EL (cell line): Measurements from ENCODE around the gene CXCR1.
"Not testable (repeated sequence)": the region's sequence is repeated elsewhere in the genome, so short reads cannot be mapped to it uniquely, and the experiment has no call there.

Experiments
- DNase-seq: peaks from one replicate; pipeline ENCODE4 v3.0.0-alpha.2; 2016

Gene CXCR1

GRCh38 chr2:218166791-218167190, at the start of gene CXCR1:
TSS of gene CXCR1 (minus strand) at chr2:218166962. CDS start at chr2:218165211, 1,751 bp downstream.
- DNase-seq: no peak

DNA sequence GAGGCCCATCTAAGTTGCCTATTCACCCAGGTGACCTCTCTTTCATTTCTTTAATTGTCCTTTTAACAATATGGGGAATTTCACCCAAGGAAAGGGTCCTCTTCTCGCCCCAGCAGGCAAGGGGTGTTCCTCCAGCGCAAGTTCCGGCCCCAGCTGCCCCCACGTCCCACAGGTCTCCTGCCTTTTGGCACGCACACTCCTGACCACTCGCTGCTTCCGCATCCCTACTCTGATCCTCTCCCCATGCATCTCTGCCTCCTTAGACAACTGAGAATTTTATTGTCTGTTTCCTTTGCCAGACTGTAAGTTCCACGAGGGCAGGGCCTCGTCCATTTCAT, 49.5 kb upstream of the CXCR1 start:
- DNase-seq: no peak

GRCh38 chr2:218214116-218214515, 47.4 kb upstream of the CXCR1 start:
- DNase-seq: no peak

DNA sequence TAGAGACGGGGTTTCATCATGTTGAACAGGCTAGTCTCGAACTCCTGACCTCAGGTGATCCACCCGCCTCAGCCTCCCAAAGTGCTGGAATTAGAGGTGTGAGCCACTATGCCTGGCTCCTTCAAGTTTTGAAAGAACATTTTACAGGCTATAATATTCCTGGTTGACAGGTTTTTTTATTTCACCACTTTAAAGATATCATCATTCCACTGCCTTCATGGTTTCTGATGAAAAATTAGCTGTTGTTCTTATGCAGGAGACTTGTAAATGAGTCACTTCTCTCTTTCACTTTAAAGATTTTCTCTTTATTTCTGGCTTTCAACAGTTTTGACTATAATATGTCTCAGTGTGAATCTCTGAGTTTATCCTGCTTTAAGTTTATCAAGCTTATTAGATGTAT, 42.3 kb upstream of the CXCR1 start:
- no peak for DNase-seq

GRCh38 chr2:218202266-218202665, 35.5 kb upstream of the CXCR1 start:
- no peak for DNase-seq

GRCh38 chr2:218196974-218197373, 30.2 kb upstream of the CXCR1 start:
- DNase-seq: no peak

DNA sequence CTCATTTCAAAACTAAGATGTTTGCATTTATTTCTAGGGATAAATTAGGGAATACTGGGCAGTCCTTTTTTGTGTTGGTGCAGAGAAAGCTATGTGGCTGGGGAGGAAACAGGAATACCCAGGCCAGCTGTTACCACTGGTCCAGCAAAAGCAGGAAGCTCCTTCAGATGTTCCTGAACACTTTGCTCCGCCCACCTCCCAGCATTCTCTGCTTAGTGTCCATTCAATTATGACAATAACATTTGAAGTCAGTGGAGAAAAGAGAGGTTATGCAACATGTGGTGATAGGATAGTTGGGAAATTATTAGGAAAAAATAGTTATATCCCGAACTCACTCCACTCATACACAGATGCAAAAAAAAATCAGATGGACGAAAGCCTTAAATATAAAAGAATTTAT, 28.1 kb upstream of the CXCR1 start:
- no peak for DNase-seq

DNA sequence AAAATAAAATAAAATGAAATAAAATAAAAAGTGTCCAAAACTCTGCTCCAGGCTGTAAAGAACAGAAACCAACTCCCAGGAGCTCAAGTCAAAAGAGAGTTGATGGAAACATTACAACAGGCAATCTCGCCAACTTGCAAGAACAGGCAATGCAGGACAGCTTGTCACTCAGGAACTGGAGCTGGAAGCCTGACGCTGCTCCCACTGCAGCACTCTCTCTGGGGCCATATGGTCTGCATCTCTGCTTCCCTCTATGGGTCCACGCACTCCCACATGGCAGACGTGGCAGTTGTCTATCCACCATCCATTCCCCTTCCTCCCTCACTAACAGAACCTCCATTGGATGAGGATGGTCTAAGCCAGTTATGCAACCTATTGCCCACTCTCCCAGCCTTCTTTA, 26.9 kb upstream of the CXCR1 start:
- no peak for DNase-seq

GRCh38 chr2:218192902-218193430, 26.2 kb upstream of the CXCR1 start:
- no peak for DNase-seq

DNA sequence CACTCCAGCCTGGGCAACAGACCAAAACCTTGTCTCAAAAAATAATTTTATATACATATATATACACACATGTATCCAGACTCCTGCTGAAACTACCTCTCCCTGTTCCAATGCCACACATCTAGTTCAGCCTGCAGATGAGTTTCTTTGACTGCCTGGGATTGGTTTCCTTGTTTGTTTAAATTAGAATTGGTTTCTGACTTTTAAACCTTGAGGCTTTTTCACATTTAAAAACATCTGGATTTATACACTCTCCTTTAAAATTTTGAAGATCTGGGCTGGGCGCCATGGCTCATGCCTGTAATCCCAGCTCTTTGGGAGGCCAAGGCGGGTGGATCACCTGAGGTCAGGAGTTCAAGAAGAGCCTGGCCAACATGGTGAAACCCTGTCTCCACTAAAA, 21.8 kb upstream of the CXCR1 start:
- no peak for DNase-seq

DNA sequence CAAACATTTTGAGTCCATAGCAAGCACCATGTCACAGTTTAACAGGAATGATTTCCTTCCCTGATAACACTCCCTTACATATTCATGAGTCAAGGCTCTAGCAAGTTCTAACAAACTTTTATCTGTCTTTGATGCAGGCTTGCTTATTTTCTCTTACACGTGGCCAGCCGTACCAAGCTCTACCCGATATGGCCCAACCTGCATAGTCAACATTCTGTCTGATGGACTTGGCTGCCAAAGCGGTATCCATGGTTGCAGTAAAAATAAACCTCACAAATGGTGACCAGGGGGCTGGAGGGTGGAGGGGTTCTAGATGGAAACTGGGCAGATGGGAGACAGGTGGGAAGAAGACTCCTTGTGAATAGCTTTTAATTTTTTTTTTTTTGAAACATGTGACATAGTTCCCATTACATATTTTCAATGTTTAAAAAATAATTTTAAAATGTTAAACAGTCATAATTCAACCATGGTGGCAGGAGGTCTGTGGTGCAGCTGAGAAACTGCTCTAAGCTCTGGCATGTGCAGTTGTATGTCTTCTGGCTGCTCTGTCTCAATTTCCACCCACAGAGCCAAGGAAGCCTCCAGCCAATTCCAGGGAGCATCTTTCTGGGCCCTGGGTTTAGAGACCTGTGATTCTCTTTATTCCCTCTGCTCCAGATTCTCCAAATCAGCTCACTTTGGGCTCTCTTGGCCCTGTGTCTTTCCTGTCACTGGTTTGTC, 20.7 kb upstream of the CXCR1 start:
- DNase-seq: no peak

DNA sequence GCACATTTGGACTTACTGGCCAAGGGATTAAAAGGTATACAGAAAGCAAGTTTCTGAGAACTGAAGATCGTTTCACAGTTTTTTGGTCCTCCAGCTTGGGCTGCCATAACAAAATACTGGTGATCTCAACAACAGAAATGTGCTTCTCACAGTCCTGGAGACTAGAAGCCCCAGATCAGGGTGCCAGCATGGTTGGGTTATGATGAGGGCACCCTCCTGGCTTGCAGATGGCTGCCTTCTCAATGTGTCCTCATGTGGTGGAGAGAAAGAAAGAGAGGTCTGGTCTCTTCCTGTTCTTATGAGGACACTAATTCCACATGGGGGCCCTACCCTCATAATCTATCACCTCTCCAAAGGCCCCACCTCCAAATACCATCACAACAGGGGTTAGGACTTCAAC, 20.1 kb upstream of the CXCR1 start:
- DNase-seq: no peak

DNA sequence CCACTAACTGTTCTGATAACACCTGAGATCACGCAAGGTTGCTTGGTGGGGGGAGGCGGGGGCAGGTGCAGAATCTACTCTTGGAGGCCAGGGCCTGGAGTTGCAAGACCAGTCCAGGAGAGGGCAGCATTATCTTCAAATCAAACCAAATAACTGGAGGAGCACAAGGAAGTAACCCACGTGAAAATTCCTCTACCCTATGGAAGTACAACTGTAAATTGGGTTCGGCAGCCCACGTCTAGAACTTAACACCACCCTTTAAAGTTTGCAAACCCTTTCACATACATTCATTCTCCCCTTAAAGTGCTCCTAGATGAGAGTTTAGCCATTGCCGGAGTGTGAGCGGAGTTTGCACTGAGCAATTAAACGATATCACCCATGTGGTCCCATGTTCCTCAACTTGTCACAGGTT, 19.6 kb upstream of the CXCR1 start:
- DNase-seq: peak; percentile 68

DNA sequence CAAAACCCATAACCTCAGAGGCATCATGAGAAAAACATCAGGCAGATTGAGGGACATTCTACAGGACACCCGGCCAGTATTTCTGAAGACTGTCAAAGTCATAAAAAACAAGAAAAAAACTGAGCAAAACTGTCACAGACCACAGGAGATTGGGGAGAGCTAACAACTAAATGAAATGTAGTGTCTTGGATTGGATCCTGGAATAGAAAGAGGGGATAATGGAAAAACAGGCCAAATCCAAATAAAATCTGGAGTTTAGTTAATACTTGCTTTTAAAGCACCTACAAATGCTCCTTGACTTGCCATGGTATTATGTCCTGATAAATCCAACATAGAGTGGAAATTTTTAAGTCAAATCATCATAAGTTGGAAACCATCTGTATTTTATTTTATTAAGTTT, 17.6 kb upstream of the CXCR1 start:
- no peak for DNase-seq

DNA sequence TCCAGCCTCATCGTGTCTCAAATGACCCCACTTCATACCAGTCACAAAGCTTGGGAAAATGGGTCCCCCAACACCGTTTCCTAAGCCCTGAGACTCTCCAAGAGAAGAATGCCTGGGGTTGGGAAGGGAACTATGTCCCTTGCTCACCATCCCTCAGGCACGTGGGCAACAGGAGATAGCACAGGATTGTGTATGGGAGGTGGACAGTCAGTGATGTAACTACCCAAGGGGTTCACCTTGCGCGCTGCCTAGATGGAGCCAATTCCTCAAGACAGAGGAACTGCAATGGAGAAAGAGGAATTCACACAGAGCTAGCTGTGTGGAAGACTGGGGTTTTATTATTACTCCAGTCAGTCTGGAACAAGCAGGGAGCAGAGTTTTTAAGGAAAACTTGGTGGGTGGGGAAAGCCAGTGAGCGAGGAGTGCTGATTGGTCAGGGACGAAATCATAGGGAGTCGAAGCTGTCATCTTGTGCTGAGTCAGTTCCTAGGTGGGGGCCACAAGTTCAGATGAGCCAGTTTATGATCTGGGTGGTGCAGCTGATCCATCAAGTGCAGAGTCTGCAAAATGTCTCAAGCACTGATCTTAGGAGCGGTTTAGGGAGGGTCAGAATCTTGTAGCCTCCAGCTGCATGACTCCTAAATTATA, 13.8 kb upstream of the CXCR1 start:
- DNase-seq: no peak

DNA sequence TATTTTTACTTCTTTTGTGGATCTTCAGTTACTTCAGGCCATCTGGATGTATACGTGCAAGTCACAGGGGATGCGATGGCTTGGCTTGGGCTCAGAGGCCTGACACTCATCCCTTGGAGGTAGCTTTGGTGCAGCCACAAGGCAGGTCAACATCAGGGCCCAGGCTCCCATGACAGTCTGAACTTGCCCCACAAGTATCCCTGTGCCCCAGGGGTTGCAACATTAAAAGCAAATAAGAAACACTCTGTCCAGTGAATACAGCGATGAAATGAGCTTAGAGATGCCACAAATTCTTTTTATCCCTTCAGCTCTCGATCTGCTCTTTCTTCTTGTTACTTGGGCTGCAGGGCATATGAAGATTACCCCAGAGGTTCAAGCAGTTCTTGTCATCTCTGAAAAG, 13.0 kb upstream of the CXCR1 start:
- DNase-seq: no peak

GRCh38 chr2:218172845-218173244, 6.1 kb upstream of the CXCR1 start:
- DNase-seq: no peak

GRCh38 chr2:218171744-218172143, 5.0 kb upstream of the CXCR1 start:
- DNase-seq: not testable (repeated sequence)

- peak; percentile 13 for DNase-seq
Observed at GRCh38 chr2:218169757-218170546, 3.2 kb upstream of the CXCR1 start.

DNA sequence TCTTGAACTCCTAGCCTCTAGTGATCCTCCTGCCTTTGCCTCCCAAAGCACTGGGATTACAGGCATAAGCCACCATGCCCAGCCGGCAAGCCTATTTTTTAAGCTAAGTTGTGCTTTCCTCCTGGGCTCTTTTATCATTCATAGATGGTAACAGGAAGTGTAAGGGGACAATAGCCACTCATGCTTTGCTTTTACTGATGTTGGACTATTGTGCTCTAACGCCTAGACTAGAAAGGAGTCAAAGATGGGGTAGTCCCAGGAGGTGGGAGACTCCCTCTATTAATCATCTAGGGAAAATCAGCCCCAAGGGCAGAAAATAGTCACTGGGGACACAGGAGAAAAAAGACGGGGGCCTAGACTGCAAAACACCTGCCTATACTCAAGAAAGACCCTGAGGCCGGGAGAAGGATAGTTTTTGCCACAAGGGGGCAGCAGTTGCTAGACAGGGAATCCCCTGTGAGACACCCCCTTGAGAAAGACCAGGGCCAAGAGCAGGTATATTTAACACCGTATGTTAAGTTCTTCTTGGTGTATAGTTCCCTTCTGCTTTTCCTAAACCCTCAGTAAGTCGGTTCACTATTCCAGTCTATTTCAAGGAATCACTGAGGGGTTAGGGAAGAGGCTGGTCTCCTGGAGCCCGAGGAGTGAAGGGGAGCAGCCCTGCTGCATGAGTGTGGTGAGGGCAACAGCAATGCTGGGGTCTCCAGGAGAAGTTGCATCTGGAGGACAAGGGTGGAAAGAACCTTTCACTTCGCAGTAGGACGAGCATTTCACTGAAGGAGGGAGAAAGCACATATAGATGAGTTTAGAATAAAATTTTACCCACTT, 2.1 kb upstream of the CXCR1 start:
- DNase-seq: peak; percentile 51

GRCh38 chr2:218168016-218168415, 1.3 kb upstream of the CXCR1 start:
- no peak for DNase-seq

- DNase-seq: no peak
Observed at GRCh38 chr2:218162814-218163213, 3.9 kb downstream of the CXCR1 start.

- no peak for DNase-seq
Observed at GRCh38 chr2:218161644-218162043, 5.1 kb downstream of the CXCR1 start.
